ENCODE measurements around the gene GDF2. TPM values are rescaled to one million over a fixed set of nuclear protein-coding genes. Genes with fewer than 3 reads are reported as not detected.

The GDF2 gene
- polyA plus RNA-seq, 1 donor from 2014 or later, result not detected

DNA sequence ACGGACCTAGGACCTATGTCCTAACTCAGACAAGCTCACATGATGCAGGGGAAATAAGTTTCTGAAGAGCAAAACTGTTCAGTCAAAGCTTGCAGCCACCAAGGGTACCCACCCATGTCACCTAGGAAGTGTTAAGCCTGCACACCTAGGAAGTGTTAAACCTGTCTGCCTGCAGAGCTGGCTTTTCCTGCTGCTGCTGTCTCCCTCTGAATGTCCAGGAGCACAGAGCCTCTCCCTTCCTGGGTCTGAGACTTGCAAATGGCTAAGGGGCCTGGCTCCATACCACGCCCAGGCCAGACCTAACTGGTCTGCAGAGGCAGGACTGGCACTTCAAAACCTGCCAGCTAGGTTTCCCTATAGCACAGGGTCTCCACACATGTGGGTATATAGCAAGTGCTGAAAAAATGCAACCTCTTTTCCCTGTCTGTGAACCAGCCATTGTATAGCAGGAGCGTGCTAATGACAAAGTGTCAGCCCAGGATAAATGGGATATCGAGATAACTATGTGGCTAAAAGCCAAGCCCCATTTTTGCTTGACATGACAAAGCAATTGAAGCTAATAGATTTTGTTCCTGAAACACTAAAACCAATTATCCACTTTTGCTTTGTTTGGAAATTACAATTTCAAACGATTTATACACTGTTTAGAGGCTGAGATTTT, 1.5 kb downstream of the GDF2 start:
- Histone ChIP-seq H3K27me3 (ENCODE audit: insufficient read depth, low read depth, low read length) (no peaks in the 10 kb centered on the region), H2AFZ (ENCODE audit: low read depth, low read length) (no peak overlapping the region), H3K9ac (ENCODE audit: low read length) (peak overlapping the region; percentile 9), H3K36me3 (ENCODE audit: insufficient read depth, low read length) (no peaks in the 10 kb centered on the region), H3K9me3 (ENCODE audit: low read length) (no peaks in the 10 kb centered on the region), H3K27ac (ENCODE audit: low read length) (no peak overlapping the region), H3F3A (ENCODE audit: insufficient read depth, low read length, poor library complexity, severe bottlenecking) (no peaks in the 10 kb centered on the region), H3K9me2 (ENCODE audit: insufficient read depth, low read length) (no peaks in the 10 kb centered on the region), H3K4me2 (ENCODE audit: low read length) (no peak overlapping the region), H4K20me1 (ENCODE audit: insufficient read depth) (no peaks in the 10 kb centered on the region), H3K4me3 (ENCODE audit: low read length) (no peak overlapping the region), H3K79me2 (replicated peaks; ENCODE audit: insufficient read depth, low read length) (no peaks in the 10 kb centered on the region)
- TF ChIP-seq MXI1 (conservative IDR thresholded peaks at IDR 0.05; ENCODE audit: poor library complexity, severe bottlenecking) (no peak), EP300 (conservative IDR thresholded peaks at IDR 0.05; ENCODE audit: poor library complexity, severe bottlenecking) (no peak), SMC3 (conservative IDR thresholded peaks at IDR 0.05; ENCODE audit: poor library complexity) (no peak)
- TF ChIP-seq, protein P1, sequence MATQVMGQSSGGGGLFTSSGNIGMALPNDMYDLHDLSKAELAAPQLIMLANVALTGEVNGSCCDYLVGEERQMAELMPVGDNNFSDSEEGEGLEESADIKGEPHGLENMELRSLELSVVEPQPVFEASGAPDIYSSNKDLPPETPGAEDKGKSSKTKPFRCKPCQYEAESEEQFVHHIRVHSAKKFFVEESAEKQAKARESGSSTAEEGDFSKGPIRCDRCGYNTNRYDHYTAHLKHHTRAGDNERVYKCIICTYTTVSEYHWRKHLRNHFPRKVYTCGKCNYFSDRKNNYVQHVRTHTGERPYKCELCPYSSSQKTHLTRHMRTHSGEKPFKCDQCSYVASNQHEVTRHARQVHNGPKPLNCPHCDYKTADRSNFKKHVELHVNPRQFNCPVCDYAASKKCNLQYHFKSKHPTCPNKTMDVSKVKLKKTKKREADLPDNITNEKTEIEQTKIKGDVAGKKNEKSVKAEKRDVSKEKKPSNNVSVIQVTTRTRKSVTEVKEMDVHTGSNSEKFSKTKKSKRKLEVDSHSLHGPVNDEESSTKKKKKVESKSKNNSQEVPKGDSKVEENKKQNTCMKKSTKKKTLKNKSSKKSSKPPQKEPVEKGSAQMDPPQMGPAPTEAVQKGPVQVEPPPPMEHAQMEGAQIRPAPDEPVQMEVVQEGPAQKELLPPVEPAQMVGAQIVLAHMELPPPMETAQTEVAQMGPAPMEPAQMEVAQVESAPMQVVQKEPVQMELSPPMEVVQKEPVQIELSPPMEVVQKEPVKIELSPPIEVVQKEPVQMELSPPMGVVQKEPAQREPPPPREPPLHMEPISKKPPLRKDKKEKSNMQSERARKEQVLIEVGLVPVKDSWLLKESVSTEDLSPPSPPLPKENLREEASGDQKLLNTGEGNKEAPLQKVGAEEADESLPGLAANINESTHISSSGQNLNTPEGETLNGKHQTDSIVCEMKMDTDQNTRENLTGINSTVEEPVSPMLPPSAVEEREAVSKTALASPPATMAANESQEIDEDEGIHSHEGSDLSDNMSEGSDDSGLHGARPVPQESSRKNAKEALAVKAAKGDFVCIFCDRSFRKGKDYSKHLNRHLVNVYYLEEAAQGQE (IDR thresholded peaks at IDR 0.05; ENCODE audit: borderline replicate concordance), result no peak

DNA sequence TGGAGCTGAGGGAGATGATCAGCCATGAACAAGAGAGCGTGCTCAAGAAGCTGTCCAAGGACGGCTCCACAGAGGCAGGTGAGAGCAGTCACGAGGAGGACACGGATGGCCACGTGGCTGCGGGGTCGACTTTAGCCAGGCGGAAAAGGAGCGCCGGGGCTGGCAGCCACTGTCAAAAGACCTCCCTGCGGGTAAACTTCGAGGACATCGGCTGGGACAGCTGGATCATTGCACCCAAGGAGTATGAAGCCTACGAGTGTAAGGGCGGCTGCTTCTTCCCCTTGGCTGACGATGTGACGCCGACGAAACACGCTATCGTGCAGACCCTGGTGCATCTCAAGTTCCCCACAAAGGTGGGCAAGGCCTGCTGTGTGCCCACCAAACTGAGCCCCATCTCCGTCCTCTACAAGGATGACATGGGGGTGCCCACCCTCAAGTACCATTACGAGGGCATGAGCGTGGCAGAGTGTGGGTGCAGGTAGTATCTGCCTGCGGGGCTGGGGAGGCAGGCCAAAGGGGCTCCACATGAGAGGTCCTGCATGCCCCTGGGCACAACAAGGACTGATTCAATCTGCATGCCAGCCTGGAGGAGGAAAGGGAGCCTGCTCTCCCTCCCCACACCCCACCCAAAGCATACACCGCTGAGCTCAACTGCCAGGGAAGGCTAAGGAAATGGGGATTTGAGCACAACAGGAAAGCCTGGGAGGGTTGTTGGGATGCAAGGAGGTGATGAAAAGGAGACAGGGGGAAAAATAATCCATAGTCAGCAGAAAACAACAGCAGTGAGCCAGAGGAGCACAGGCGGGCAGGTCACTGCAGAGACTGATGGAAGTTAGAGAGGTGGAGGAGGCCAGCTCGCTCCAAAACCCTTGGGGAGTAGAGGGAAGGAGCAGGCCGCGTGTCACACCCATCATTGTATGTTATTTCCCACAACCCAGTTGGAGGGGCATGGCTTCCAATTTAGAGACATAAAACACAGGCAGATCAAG, 3.3 kb downstream of the GDF2 start:
- Histone ChIP-seq H4K20me1 (ENCODE audit: insufficient read depth) (no peaks in the 10 kb centered on the region), H3F3A (ENCODE audit: insufficient read depth, low read length, poor library complexity, severe bottlenecking) (no peaks in the 10 kb centered on the region), H3K9me3 (ENCODE audit: low read length) (no peaks in the 10 kb centered on the region), H3K27me3 (ENCODE audit: insufficient read depth, low read depth, low read length) (no peaks in the 10 kb centered on the region), H3K36me3 (ENCODE audit: insufficient read depth, low read length) (no peaks in the 10 kb centered on the region), H2AFZ (ENCODE audit: low read depth, low read length) (no peak overlapping the region), H3K4me2 (ENCODE audit: low read length) (no peak overlapping the region), H3K79me2 (replicated peaks; ENCODE audit: insufficient read depth, low read length) (no peaks in the 10 kb centered on the region), H3K9ac (ENCODE audit: low read length) (no peak overlapping the region), H3K4me3 (ENCODE audit: low read length) (no peak overlapping the region), H3K27ac (ENCODE audit: low read length) (no peak overlapping the region), H3K9me2 (ENCODE audit: insufficient read depth, low read length) (no peaks in the 10 kb centered on the region)
- TF ChIP-seq MXI1 (conservative IDR thresholded peaks at IDR 0.05; ENCODE audit: poor library complexity, severe bottlenecking) (no peak), EZH2 (IDR thresholded peaks at IDR 0.05; ENCODE audit: borderline replicate concordance, insufficient read depth, low read length, poor library complexity, severe bottlenecking) (no peak), EP300 (conservative IDR thresholded peaks at IDR 0.05; ENCODE audit: poor library complexity, severe bottlenecking) (no peak), POLR2AphosphoS5 (IDR thresholded peaks at IDR 0.05) (no peak), SMC3 (conservative IDR thresholded peaks at IDR 0.05; ENCODE audit: poor library complexity) (no peak), TAF1 (IDR thresholded peaks at IDR 0.05; ENCODE audit: low read depth) (no peak), RAD21 (conservative IDR thresholded peaks at IDR 0.05) (no peak)
- TF ChIP-seq, protein P2, sequence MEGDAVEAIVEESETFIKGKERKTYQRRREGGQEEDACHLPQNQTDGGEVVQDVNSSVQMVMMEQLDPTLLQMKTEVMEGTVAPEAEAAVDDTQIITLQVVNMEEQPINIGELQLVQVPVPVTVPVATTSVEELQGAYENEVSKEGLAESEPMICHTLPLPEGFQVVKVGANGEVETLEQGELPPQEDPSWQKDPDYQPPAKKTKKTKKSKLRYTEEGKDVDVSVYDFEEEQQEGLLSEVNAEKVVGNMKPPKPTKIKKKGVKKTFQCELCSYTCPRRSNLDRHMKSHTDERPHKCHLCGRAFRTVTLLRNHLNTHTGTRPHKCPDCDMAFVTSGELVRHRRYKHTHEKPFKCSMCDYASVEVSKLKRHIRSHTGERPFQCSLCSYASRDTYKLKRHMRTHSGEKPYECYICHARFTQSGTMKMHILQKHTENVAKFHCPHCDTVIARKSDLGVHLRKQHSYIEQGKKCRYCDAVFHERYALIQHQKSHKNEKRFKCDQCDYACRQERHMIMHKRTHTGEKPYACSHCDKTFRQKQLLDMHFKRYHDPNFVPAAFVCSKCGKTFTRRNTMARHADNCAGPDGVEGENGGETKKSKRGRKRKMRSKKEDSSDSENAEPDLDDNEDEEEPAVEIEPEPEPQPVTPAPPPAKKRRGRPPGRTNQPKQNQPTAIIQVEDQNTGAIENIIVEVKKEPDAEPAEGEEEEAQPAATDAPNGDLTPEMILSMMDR (IDR thresholded peaks at IDR 0.05; ENCODE audit: poor library complexity, severe bottlenecking), result no peak
- TF ChIP-seq, protein P1 (IDR thresholded peaks at IDR 0.05; ENCODE audit: borderline replicate concordance), result no peak

All from neural cell (in vitro differentiated cells).